ENCODE data around the gene PHF24. TPM values are rescaled to one million over a fixed set of nuclear protein-coding genes. Genes with fewer than 3 reads are reported as not detected.
A peak's percentile ranks its signal among the peaks of the same experiment; 100 is the strongest.
"Not testable (repeated sequence)": the region's sequence is repeated elsewhere in the genome, so short reads cannot be mapped to it uniquely, and the experiment has no call there.

PHF24 gene
- polyA plus RNA-seq, 1 donor (not counting 4 experiments of a cell fraction or from before 2014, with no cell fraction given), result 0.04 TPM

DNA sequence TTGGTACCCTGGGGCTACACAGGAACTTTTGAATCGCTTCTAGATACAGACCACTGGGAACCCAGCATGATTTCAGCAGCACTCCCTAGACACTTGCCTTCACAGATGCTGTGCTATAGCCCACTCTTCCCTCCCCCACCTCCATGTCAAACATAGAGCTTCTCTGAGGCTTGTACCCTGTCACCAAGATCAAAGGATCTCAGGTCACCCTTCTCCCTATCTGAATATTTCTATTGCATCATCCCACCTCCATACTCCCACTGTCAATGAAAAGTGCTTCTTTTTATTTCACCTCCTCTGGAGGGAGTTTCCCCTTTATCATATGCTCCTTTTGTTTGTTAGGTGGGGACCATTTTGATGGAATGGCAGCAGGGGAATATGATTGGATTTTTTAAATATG lies 29.2 kb upstream of the PHF24 start:
- Histone ChIP-seq H3K36me3 (ENCODE audit: control insufficient read depth in 2 of 2, extremely low read depth in 1 of 2, insufficient read depth in 2 of 2, low read length in 2 of 2) (no peaks in the 10 kb centered on the region), H3K9me3 (ENCODE audit: control insufficient read depth, low read depth, low read length) (no peaks in the 10 kb centered on the region), H3K79me2 (ENCODE audit: control insufficient read depth, insufficient read depth, low read length) (no peaks in the 10 kb centered on the region), H3K4me3 (ENCODE audit: control insufficient read depth in 2 of 3, extremely low read depth in 1 of 3, insufficient read depth in 2 of 3, low read depth in 1 of 3, low read length in 3 of 3) (no peak overlapping the region), H3K4me1 (ENCODE audit: control insufficient read depth, extremely low read depth, insufficient read depth, low read length) (no peaks in the 10 kb centered on the region), H3K4me2 (ENCODE audit: control insufficient read depth, extremely low read depth, insufficient read depth, low read depth, low read length) (no peak overlapping the region), H3K27ac (ENCODE audit: control insufficient read depth, insufficient read depth, low read length) (no peak overlapping the region), H3K9me1 (ENCODE audit: control insufficient read depth, extremely low read depth, insufficient read depth, low read length) (no peaks in the 10 kb centered on the region), H4K20me1 (ENCODE audit: control insufficient read depth, extremely low read depth, insufficient read depth, low read length) (no peaks in the 10 kb centered on the region), H3K9ac (ENCODE audit: control insufficient read depth, extremely low read depth, insufficient read depth, low read length) (no peak overlapping the region), H3K27me3 (ENCODE audit: control insufficient read depth, extremely low read depth, insufficient read depth, low read length) (no peaks in the 10 kb centered on the region), H2AFZ (ENCODE audit: control insufficient read depth, low read length) (no peak overlapping the region)
- DNase-seq (ENCODE audit: low read depth, low spot score), result no peak
- no peak for FAIRE-seq
- TF ChIP-seq, protein P1, sequence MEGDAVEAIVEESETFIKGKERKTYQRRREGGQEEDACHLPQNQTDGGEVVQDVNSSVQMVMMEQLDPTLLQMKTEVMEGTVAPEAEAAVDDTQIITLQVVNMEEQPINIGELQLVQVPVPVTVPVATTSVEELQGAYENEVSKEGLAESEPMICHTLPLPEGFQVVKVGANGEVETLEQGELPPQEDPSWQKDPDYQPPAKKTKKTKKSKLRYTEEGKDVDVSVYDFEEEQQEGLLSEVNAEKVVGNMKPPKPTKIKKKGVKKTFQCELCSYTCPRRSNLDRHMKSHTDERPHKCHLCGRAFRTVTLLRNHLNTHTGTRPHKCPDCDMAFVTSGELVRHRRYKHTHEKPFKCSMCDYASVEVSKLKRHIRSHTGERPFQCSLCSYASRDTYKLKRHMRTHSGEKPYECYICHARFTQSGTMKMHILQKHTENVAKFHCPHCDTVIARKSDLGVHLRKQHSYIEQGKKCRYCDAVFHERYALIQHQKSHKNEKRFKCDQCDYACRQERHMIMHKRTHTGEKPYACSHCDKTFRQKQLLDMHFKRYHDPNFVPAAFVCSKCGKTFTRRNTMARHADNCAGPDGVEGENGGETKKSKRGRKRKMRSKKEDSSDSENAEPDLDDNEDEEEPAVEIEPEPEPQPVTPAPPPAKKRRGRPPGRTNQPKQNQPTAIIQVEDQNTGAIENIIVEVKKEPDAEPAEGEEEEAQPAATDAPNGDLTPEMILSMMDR (optimal IDR thresholded peaks at IDR 0.05 in 1 of 3, IDR thresholded peaks at IDR 0.05 in 1 of 3, conservative IDR thresholded peaks at IDR 0.05 in 1 of 3; ENCODE audit: extremely low read depth in 1 of 3, insufficient read depth in 2 of 3, low read length in 3 of 3), result no peak
- no peak for TF ChIP-seq EZH2 (IDR thresholded peaks at IDR 0.05; ENCODE audit: low read length)
- dilution Hi-C loops (cut with MboI; ENCODE audit: extremely low pct_ligation_motif_present, low sequenced_read_pairs), result no loop called here

DNA sequence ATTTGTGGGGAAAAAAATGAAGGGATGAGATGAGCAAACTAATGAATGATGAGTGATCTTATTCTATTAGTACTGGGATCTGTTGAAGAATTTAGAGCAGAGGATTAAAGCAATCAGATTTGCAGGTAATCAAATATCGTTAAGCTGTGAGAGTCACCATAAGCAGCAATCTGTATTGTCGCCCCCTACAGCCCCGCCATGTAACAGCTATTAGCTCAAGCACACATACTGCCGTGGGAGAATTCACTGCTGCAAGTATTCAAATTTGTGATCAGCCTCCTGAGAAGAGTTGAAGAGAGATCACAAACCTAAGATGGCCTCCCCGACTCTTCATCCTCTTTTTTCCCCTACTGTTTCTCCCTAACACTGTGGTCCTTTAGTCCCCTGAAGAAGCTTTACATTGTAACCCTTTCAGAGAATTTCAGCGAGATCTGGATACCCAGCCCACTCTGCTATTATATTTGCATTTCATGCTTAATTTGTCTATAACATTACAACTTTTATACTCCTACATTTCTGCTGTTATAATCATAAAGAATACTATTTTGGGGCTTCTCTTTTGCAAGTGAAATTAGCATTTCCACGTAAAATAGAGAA lies 28.5 kb upstream of the PHF24 start:
- Histone ChIP-seq H3K9me3 (ENCODE audit: control insufficient read depth, low read depth, low read length) (no peaks in the 10 kb centered on the region), H3K27ac (ENCODE audit: control insufficient read depth, insufficient read depth, low read length) (no peak overlapping the region), H3K9me1 (ENCODE audit: control insufficient read depth, extremely low read depth, insufficient read depth, low read length) (no peaks in the 10 kb centered on the region), H3K9ac (ENCODE audit: control insufficient read depth, extremely low read depth, insufficient read depth, low read length) (no peak overlapping the region), H3K4me3 (ENCODE audit: control insufficient read depth in 2 of 3, extremely low read depth in 1 of 3, insufficient read depth in 2 of 3, low read depth in 1 of 3, low read length in 3 of 3) (no peak overlapping the region), H3K36me3 (ENCODE audit: control insufficient read depth in 2 of 2, extremely low read depth in 1 of 2, insufficient read depth in 2 of 2, low read length in 2 of 2) (no peaks in the 10 kb centered on the region), H3K4me2 (ENCODE audit: control insufficient read depth, extremely low read depth, insufficient read depth, low read depth, low read length) (no peak overlapping the region), H4K20me1 (ENCODE audit: control insufficient read depth, extremely low read depth, insufficient read depth, low read length) (no peaks in the 10 kb centered on the region), H3K4me1 (ENCODE audit: control insufficient read depth, extremely low read depth, insufficient read depth, low read length) (no peaks in the 10 kb centered on the region), H3K79me2 (ENCODE audit: control insufficient read depth, insufficient read depth, low read length) (no peaks in the 10 kb centered on the region), H2AFZ (ENCODE audit: control insufficient read depth, low read length) (no peak overlapping the region), H3K27me3 (ENCODE audit: control insufficient read depth, extremely low read depth, insufficient read depth, low read length) (no peaks in the 10 kb centered on the region)
- dilution Hi-C loops (cut with MboI; ENCODE audit: extremely low pct_ligation_motif_present, low sequenced_read_pairs), result no loop called here
- TF ChIP-seq, protein P1 (optimal IDR thresholded peaks at IDR 0.05 in 1 of 3, IDR thresholded peaks at IDR 0.05 in 1 of 3, conservative IDR thresholded peaks at IDR 0.05 in 1 of 3; ENCODE audit: extremely low read depth in 1 of 3, insufficient read depth in 2 of 3, low read length in 3 of 3), result peak; percentile 52 to 81 (median 77)
- no peak for TF ChIP-seq EZH2 (IDR thresholded peaks at IDR 0.05; ENCODE audit: low read length)
- FAIRE-seq (no peak), DNase-seq (ENCODE audit: low read depth, low spot score) (no peak)

DNA sequence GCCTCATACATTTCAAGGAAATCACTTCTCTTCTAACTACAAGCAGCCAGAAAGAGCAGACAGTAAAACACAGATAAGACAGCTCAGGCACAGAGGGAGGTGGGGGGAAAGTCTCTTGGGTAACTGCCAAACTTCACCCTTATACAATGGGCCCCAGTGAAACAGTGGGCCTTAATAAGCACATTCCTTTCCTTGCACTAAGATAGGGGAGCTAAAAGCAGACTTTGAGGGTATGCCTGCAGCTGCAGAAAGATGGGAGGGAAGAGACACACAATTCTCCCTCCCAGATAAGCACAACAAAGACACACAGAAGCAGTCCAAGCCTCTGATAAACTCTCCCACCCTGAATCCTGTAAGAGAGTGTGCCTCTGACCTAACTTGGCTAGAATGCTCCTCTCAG lies 18.1 kb upstream of the PHF24 start:
- H2AFZ ChIP-seq (ENCODE audit: control insufficient read depth, low read length); FAIRE-seq; H3K36me3 ChIP-seq (ENCODE audit: control insufficient read depth in 2 of 2, extremely low read depth in 1 of 2, insufficient read depth in 2 of 2, low read length in 2 of 2); H3K9me3 ChIP-seq (ENCODE audit: control insufficient read depth, low read depth, low read length); H3K4me3 ChIP-seq (ENCODE audit: control insufficient read depth in 2 of 3, extremely low read depth in 1 of 3, insufficient read depth in 2 of 3, low read depth in 1 of 3, low read length in 3 of 3); H3K27me3 ChIP-seq (ENCODE audit: control insufficient read depth, extremely low read depth, insufficient read depth, low read length); H4K20me1 ChIP-seq (ENCODE audit: control insufficient read depth, extremely low read depth, insufficient read depth, low read length); H3K79me2 ChIP-seq (ENCODE audit: control insufficient read depth, insufficient read depth, low read length); H3K9me1 ChIP-seq (ENCODE audit: control insufficient read depth, extremely low read depth, insufficient read depth, low read length); dilution Hi-C loops (cut with MboI; ENCODE audit: extremely low pct_ligation_motif_present, low sequenced_read_pairs); DNase-seq (ENCODE audit: low read depth, low spot score); H3K4me2 ChIP-seq (ENCODE audit: control insufficient read depth, extremely low read depth, insufficient read depth, low read depth, low read length); H3K9ac ChIP-seq (ENCODE audit: control insufficient read depth, extremely low read depth, insufficient read depth, low read length); H3K4me1 ChIP-seq (ENCODE audit: control insufficient read depth, extremely low read depth, insufficient read depth, low read length); H3K27ac ChIP-seq (ENCODE audit: control insufficient read depth, insufficient read depth, low read length): not testable (repeated sequence)

All from keratinocyte (primary cell).